Measurements from ENCODE around the gene JAG2.
A peak's percentile ranks its signal among the peaks of the same experiment; 100 is the strongest.

The JAG2 gene

GRCh38 chr14:105203701-105204100 is 35.1 kb upstream of the JAG2 start:
- DNase-seq (ENCODE audit: low read depth) = no peak

DNA sequence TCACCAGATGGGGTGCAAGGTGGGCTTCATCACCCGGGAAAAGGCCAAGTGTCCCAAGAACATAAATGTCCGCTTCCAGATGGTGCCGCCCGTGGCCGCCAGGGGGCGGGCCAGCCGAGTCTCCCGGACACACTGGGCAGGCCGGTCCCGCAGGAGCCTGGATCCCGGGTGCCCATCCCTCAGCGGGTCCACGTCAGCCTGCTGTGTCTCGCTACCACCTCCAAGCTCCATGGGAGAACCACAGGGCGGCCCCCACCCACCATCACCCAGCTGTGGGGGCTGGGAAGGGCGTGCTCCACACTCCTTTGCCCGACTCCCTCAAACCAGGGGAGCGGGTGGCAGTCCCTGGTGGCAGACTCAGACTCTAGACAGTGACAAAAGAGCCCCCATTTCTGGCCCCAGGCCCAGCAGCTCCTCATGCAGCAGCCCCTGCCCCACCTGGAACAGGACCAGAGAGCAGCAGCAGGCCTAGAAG is 34.5 kb upstream of the JAG2 start:
- peak; percentile 47 for DNase-seq (ENCODE audit: low read depth)

- no peak for DNase-seq (ENCODE audit: low read depth)
Measured at GRCh38 chr14:105201925-105202513, 33.4 kb upstream of the JAG2 start.

- no peak for DNase-seq (ENCODE audit: low read depth)
Measured at GRCh38 chr14:105201156-105201924, 32.8 kb upstream of the JAG2 start.

DNA sequence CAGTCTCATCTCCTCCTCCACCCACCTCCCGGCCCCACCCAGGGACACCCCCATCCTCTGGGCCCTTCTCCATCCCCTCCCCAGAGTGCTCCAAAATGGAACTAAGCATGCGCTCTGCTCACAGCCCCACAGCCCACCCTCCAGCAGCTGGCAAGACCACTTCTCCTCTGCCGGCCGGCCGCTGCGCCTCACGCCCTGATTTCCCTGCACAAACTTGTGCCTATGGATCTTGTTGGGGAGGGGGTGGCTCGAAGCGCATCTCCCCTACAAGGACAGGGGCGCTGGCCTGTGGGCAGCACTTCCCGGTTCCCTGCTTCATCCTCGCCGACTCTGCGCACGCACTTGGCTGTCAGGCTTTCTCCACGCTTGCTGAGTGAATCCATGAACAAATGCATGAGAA is 32.1 kb upstream of the JAG2 start:
- DNase-seq (ENCODE audit: low read depth) = no peak

- no peak for DNase-seq (ENCODE audit: low read depth)
Measured at GRCh38 chr14:105200074-105200473, 31.5 kb upstream of the JAG2 start.

GRCh38 chr14:105199093-105199492 is 30.5 kb upstream of the JAG2 start:
- no peak for DNase-seq (ENCODE audit: low read depth)

- no peak for DNase-seq (ENCODE audit: low read depth)
Measured at GRCh38 chr14:105198588-105198987, 30.0 kb upstream of the JAG2 start.

DNA sequence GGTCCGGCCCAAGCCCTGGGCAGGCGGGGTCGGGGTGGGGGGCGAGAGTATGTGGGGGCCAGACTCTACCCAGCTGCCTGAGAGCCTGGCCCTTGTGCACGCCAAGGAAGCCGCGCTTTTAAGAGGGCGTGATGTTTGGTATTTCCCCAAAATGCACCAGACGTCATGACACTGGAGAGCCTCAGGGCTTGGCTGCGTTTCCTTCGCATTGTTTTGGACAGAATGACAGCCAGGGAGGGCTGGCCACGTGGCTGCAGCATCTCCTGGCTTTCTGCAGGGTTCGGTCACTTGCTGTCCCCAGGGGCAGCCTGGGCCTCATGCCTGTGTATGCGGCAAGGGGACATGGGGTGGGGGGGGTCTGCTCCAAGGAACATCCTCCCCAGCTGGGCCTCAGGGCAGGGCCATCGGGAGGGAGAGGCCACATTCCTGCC is 28.6 kb upstream of the JAG2 start:
- no peak for DNase-seq (ENCODE audit: low read depth)

GRCh38 chr14:105196265-105196960 is 27.8 kb upstream of the JAG2 start:
- no peak for DNase-seq (ENCODE audit: low read depth)

- no peak for DNase-seq (ENCODE audit: low read depth)
Measured at GRCh38 chr14:105195522-105196264, 27.1 kb upstream of the JAG2 start.

DNA sequence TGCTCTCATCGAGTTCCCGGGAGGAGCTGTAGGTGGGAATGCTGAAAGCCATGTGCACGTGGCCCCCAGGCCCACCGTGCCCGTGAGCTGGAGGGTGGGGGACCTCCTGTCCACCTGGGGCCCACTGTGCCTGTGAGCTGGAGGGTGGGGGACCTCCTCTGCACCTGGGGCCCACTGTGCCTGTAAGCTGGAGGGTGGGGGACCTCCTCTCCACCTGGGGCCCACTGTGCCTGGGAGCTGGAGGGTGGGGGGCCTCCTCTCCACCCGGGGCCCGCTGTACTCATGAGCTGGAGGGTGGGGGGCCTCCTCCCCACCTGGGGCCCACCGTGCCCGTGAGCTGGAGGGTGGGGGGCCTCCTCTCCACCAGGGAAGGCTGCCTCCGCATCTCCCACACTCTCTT is 26.5 kb upstream of the JAG2 start:
- no peak for DNase-seq (ENCODE audit: low read depth)

DNA sequence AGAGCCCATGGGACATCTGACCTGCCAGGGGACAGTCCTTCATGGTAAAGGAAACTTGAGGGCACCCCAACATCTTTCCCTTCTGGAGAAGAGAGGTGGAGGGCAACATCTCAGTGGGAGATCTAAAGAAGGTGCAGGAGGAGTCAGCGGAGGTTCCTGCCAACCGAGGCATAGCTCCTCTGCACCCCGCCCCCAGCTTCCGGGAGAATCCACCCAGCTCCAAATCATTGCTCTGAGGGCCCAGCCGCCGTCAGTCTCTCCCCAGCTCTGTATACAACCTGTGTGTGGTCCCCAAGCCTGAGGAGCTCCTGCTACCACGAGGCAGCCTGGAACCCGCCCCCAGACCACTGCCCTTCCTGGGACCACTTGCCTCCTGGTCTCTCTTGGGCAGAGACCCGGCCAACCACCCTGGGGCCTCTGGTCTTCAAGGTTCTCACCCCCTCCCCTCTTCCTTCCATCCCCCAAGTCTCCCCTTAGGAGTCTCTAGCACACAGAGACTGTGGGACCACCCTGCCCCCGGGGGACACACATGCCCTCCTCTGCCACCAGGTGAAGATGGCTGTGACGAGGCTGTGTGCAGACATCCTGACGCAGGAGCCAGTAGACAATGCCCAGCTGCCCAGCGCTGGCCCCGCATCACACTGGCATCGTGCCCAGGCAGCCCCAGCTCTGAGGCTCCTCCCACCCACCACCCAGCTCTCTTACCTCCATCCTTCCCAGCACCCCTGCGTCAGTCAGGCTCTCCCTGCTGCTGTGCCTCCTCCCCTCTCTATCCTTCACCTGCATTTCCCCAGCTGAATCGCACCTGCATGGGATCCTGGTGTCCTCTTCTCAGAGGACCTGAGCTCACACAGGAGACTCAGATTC is 25.6 kb upstream of the JAG2 start:
- DNase-seq (ENCODE audit: low read depth) = no peak

DNA sequence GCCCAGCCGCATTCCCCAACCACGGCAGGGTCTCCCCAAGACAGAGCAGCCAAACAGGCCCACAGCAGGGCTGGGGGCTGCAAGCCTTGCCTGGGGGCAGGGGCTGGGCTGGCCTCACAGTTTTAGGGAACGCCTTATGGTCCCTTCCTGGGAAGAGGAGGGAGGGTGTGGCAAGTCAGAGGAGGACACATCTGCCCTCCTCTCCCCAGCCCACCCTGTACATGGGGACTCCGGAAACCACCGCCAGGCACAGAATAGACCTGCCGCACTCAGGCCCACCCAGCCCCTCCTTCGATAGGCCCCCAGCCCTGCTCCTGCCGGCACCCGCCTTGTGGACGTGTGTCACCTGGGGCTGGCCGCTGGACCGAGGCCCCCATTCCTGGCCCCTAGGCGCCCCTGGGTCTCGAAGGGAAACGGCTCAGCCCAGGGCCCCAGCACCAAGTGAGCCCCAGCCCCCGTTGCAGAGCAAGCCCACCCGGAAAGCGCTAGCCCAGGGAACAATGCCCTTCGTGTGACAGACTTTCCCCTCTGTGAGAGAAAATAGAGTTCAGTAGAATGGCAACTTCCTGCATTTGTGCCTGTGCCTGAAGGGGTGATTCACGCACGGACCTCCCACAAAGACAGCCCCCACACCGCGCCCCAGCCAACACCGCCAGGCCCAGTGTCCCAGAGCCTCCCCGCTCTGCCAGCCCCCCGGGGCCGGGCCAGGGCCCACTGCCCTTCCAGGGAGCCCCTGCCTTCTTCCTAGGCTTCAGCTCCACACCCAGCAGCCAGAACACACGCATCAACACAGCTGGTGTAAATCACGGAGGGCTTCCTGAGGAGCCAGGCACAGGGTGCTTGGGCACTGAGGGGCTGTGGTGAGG is 24.5 kb upstream of the JAG2 start:
- no peak for DNase-seq (ENCODE audit: low read depth)

DNA sequence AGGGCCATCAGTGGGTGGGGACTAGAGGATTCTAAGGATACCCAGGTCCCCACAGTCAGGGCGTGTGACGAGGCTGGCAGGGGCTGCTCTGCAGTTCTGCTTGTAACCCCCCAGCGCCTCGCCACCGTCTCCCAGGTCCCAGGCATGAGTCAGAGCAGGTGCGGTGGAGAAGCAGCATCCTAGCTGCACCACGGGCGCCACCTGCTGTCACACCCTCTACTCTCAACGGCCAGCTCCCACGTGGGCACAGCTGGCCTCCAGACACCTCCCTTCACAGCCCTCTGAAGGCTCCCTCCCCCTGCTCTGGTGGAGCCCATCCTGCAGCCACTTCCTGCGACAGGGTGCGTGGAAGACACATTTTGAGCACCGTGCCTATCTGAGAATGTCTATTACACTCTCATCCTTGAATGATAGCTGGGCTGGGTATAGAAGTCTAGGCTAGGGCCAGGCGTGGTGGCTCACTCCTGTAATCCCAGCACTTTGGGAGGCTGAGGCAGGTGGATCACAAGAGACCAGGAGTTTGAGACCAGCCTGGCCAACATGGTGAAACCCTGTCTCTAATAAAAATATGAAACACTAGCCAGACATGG is 19.5 kb upstream of the JAG2 start:
- no peak for DNase-seq (ENCODE audit: low read depth)

GRCh38 chr14:105187116-105187515 is 18.5 kb upstream of the JAG2 start:
- DNase-seq (ENCODE audit: low read depth) = no peak

- DNase-seq (ENCODE audit: low read depth) = no peak
Measured at GRCh38 chr14:105185973-105186372, 17.4 kb upstream of the JAG2 start.

- no peak for DNase-seq (ENCODE audit: low read depth)
Measured at GRCh38 chr14:105185001-105185400, 16.4 kb upstream of the JAG2 start.

DNA sequence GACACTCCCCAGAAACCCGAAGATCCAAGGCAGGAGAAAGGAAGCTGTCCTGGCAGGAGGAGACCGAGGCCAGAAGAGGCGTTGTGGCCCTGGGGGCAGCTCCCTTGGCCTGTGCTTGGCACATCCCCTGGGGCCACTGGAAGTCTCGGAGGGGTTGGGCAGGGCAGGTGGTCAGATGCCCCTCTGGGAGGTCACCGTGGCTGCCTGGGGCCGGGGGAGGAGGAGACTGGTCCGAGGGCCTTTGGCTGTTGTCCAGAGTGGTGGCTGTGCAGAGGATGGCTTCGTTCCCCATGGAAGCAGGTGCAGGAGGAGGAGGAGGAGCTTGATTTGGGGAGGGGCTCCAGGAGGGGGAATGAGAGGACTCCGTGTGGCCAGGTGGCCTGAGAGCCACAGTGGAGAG is 15.9 kb upstream of the JAG2 start:
- DNase-seq (ENCODE audit: low read depth) = no peak
